SU-DHL-6 (cell line): Measurements from ENCODE around the gene MEIS2.

Experiments used
- CTCF ChIP-seq: fragments of 200-600 bp; sonication (generic); IDR thresholded peaks from one replicate; pipeline ENCODE4 v1.5.1; 2017; ENCODE audit warnings: antibody characterized with exemption, mild to moderate bottlenecking, low read length, moderate library complexity; ENCODE audit not compliant: insufficient read depth, poor library complexity, severe bottlenecking
- EZH2phosphoT487 ChIP-seq: fragments of 200-600 bp; sonication (generic), shearing (Covaris generic); conservative IDR thresholded peaks from 2 replicates; pipeline ENCODE4 v1.6.1; 2018; ENCODE audit warnings: mild to moderate bottlenecking, antibody characterized with exemption, low read length, moderate library complexity, mixed read lengths

DNA sequence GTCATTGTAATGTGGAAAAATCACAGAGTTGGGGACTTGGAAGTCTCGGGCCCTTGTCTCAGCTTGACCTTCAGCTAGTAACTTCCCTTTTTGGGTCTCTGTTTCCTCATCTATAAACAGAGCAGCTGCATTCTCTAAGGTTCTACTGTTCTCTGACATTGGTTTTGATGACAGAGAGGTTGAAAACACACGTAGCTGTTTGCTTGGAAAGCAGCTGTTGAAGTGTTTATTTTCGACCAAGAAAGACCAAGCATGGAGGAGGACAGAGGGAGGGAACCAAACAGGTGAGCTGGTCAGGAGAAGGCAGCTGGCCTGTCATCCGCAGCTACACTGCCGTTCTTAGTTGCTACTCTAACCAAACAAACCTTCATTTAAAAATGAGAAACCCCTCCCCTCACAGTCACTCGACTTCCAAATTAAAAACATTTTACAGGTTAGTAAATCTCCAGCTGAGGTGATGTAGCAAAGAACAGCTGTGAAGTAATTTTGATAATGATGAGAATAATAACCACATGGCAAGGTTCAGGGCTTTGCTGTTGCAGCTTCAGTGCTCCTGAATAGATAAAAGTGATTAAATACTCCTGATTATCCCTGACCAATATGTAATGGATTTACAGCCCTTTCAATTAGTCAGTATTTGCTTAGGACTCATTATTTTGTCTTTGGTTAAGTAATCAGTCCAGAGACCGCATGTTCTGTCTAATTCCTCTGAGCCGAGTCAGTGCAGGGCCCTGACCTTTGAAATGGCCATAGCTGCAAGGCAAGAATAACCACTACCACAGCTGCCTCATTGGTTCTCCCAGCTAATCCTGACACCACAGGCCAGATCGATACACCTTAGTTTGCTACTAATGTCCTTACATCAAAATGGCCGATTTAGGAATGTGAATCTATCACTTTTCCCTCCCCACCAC is 65.3 kb downstream of the MEIS2 start:
- TF ChIP-seq CTCF: no peak
- TF ChIP-seq EZH2phosphoT487: no peak
